ENCODE measurements around the gene ERH.

The ERH gene

DNA sequence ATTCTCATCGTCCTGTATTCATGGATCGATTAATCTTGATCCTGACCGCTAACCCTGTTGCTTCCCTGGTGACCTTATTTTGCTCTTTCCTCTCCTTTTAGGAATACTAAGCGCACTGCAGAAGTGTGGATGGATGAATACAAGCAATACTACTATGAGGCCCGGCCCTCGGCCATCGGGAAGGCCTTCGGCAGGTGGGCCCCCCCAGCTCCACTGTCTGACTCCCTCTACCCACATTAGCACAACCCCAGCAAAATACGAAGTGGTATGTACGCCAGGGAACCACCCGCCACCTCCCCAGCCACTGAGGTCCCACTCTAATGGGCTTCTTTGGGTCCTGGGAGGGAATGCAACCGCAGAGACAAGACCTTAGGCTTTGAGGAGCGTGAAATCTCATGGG is 58.7 kb downstream of the ERH start:
- no peak overlapping the region for H3K27ac Mint-ChIP-seq
- no peak overlapping the region for H3K4me3 Mint-ChIP-seq
- no peaks in the 10 kb centered on the region for H3K4me1 Mint-ChIP-seq
- H3K36me3 Mint-ChIP-seq (ENCODE audit: low read depth): no peaks in the 10 kb centered on the region
- no peaks in the 10 kb centered on the region for H3K9me3 Mint-ChIP-seq
- peaks cover 6% of the 10 kb centered on the region for H3K27me3 Mint-ChIP-seq (ENCODE audit: low read depth)
- TF ChIP-seq, protein P1, sequence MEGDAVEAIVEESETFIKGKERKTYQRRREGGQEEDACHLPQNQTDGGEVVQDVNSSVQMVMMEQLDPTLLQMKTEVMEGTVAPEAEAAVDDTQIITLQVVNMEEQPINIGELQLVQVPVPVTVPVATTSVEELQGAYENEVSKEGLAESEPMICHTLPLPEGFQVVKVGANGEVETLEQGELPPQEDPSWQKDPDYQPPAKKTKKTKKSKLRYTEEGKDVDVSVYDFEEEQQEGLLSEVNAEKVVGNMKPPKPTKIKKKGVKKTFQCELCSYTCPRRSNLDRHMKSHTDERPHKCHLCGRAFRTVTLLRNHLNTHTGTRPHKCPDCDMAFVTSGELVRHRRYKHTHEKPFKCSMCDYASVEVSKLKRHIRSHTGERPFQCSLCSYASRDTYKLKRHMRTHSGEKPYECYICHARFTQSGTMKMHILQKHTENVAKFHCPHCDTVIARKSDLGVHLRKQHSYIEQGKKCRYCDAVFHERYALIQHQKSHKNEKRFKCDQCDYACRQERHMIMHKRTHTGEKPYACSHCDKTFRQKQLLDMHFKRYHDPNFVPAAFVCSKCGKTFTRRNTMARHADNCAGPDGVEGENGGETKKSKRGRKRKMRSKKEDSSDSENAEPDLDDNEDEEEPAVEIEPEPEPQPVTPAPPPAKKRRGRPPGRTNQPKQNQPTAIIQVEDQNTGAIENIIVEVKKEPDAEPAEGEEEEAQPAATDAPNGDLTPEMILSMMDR (IDR thresholded peaks at IDR 0.05; ENCODE audit: unreplicated experiment in 3 of 3): no peak

DNA sequence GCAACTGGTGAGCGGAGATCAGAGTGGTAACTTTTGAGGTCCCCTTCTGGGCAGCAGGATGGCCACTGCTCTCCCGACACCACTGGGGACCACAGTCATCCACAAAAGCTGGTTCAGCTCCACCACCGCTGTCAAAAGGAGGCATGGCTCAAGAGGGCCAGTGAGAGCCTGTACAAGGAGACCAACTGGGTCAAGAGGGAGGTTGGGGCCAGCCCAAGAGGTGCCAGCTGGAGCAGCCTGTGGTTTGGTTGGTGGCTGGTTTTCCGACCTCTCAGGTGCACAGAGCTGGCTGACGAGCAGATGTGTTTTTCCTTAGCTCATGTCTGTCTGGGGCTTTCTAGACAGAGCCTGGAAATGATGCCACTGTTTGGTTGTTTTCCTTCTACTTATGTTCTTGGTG is 60.1 kb downstream of the ERH start:
- H3K27ac Mint-ChIP-seq: no peak overlapping the region
- H3K4me3 Mint-ChIP-seq: no peak overlapping the region
- no peaks in the 10 kb centered on the region for H3K27me3 Mint-ChIP-seq (ENCODE audit: low read depth)
- no peaks in the 10 kb centered on the region for H3K9me3 Mint-ChIP-seq
- TF ChIP-seq, protein P1 (IDR thresholded peaks at IDR 0.05; ENCODE audit: unreplicated experiment in 3 of 3): no peak
- no peaks in the 10 kb centered on the region for H3K36me3 Mint-ChIP-seq (ENCODE audit: low read depth)
- H3K4me1 Mint-ChIP-seq: no peaks in the 10 kb centered on the region

DNA sequence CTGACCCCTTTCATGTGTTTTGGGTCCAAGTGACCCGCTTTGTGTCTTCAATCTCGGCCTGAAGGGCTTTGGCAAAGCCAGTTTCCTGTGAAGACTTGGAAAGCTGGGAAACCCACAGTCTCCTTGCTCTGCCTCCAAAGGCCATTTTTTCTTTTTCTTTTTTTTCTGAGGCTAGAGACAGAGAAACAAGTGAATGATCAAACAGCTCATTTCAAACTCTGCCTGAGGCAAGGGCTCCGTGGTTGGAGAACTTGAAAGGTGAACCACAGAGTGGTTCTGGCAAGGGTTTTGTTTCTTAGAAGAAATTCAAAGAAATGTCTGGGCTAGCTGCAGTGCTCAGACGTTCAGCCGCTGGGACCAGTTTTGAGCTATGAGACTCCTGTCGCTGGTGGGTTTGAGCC is 62.7 kb downstream of the ERH start:
- no peak overlapping the region for H3K4me3 Mint-ChIP-seq
- no peaks in the 10 kb centered on the region for H3K36me3 Mint-ChIP-seq (ENCODE audit: low read depth)
- no peaks in the 10 kb centered on the region for H3K4me1 Mint-ChIP-seq
- no peaks in the 10 kb centered on the region for H3K27me3 Mint-ChIP-seq (ENCODE audit: low read depth)
- peak overlapping the region; percentile 68 to 86 (median 69) for H3K27ac Mint-ChIP-seq
- H3K9me3 Mint-ChIP-seq: no peaks in the 10 kb centered on the region
- TF ChIP-seq, protein P1 (IDR thresholded peaks at IDR 0.05; ENCODE audit: unreplicated experiment in 3 of 3): no peak

DNA sequence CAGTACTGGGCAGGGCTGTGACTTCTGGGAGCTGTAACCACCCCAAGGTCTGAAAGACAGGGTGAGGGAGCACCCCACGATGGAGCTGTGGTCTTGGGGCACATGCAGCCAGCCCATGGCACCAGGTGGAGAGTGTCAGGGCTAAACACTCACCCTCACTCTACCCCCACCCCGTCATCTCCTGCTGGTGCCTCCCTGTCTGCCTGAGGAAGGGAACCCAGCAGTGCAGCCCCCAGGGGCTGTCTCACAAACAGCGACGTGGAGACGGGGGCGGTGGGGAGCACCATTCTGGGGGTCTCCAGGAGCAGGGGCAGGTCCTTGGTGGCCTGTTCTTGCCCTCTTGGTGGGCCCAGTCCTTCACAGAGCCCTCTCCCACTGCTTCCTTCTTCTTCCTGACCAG is 63.5 kb downstream of the ERH start:
- H3K27ac Mint-ChIP-seq: peak overlapping the region in 1 of 3 experiments; percentile 59
- no peaks in the 10 kb centered on the region for H3K27me3 Mint-ChIP-seq (ENCODE audit: low read depth)
- H3K36me3 Mint-ChIP-seq (ENCODE audit: low read depth): no peaks in the 10 kb centered on the region
- no peaks in the 10 kb centered on the region for H3K9me3 Mint-ChIP-seq
- no peak overlapping the region for H3K4me3 Mint-ChIP-seq
- H3K4me1 Mint-ChIP-seq: no peaks in the 10 kb centered on the region
- TF ChIP-seq, protein P1 (IDR thresholded peaks at IDR 0.05; ENCODE audit: unreplicated experiment in 3 of 3): no peak

- Mint-ChIP-seq H3K4me3 (no peak overlapping the region), H3K27me3 (ENCODE audit: low read depth) (no peaks in the 10 kb centered on the region), H3K27ac (peak overlapping the region in 1 of 3 experiments; percentile 59), H3K4me1 (no peaks in the 10 kb centered on the region), H3K9me3 (no peaks in the 10 kb centered on the region), H3K36me3 (ENCODE audit: low read depth) (no peaks in the 10 kb centered on the region)
- TF ChIP-seq, protein P1 (IDR thresholded peaks at IDR 0.05; ENCODE audit: unreplicated experiment in 3 of 3): no peak
Measured at GRCh38 chr14:69333791-69334337, 64.2 kb downstream of the ERH start.

GRCh38 chr14:69332782-69333395 is 65.2 kb downstream of the ERH start:
- H3K27ac Mint-ChIP-seq: no peak overlapping the region
- H3K27me3 Mint-ChIP-seq (ENCODE audit: low read depth): no peaks in the 10 kb centered on the region
- H3K9me3 Mint-ChIP-seq: no peaks in the 10 kb centered on the region
- no peaks in the 10 kb centered on the region for H3K4me1 Mint-ChIP-seq
- H3K4me3 Mint-ChIP-seq: no peak overlapping the region
- TF ChIP-seq, protein P1 (IDR thresholded peaks at IDR 0.05; ENCODE audit: unreplicated experiment in 3 of 3): no peak
- H3K36me3 Mint-ChIP-seq (ENCODE audit: low read depth): no peaks in the 10 kb centered on the region
